KMS-11 (cell line): ENCODE data around the gene HLA-DQB1.
"Not testable (repeated sequence)": the region's sequence is repeated elsewhere in the genome, so short reads cannot be mapped to it uniquely, and the experiment has no call there.

Source experiments
- H2AFZ ChIP-seq: fragments of 200-600 bp; sonication (generic); 2 replicates; pipeline ENCODE4 v1.6.1; 2016; ENCODE audit warnings: antibody characterized with exemption, mixed run types, low read depth
- H3K27ac ChIP-seq: fragments of 200-600 bp; sonication (generic); 2 replicates; pipeline ENCODE4 v1.6.1; 2016; ENCODE audit warnings: mild to moderate bottlenecking, mixed run types
- H3K27me3 ChIP-seq: fragments of 200-600 bp; sonication (generic); 2 replicates; pipeline ENCODE4 v1.6.1; 2017; ENCODE audit warnings: mild to moderate bottlenecking, low read depth, mixed run types, moderate library complexity; ENCODE audit not compliant: insufficient read depth
- H3K36me3 ChIP-seq: fragments of 200-600 bp; sonication (generic); 2 replicates; pipeline ENCODE4 v1.6.1; 2017; ENCODE audit warnings: mild to moderate bottlenecking, mixed run types; ENCODE audit not compliant: insufficient read depth
- H3K4me1 ChIP-seq: fragments of 200-600 bp; sonication (generic); 2 replicates; pipeline ENCODE4 v1.6.1; 2016; ENCODE audit warnings: mild to moderate bottlenecking, low read depth, mixed run types; ENCODE audit not compliant: poor library complexity, severe bottlenecking
- H3K4me2 ChIP-seq: fragments of 200-600 bp; sonication (generic); 2 replicates; pipeline ENCODE4 v1.7.0; 2016; ENCODE audit warnings: mild to moderate bottlenecking, mixed run types
- H3K4me3 ChIP-seq: fragments of 200-600 bp; sonication (generic); IDR thresholded peaks from 2 replicates; pipeline ENCODE4 v1.6.1; 2017; ENCODE audit warnings: low read depth, low read length, mixed read lengths; ENCODE audit not compliant: insufficient read depth
- H3K79me2 ChIP-seq: fragments of 200-600 bp; sonication (generic); 2 replicates; pipeline ENCODE4 v1.6.1; 2016; ENCODE audit warnings: low read depth, mixed run types; ENCODE audit not compliant: insufficient read depth
- H3K9ac ChIP-seq: fragments of 200-600 bp; sonication (generic); 2 replicates; pipeline ENCODE4 v1.6.1; 2016; ENCODE audit warnings: mild to moderate bottlenecking, mixed run types
- H4K20me1 ChIP-seq: fragments of 200-600 bp; sonication (generic); 2 replicates; pipeline ENCODE4 v1.6.1; 2016; ENCODE audit warnings: mild to moderate bottlenecking, mixed run types; ENCODE audit not compliant: insufficient read depth
- TF ChIP-seq, protein P1 (sequence below): fragments of 200-600 bp; sonication (generic); conservative IDR thresholded peaks from 2 replicates; pipeline ENCODE4 v1.6.1; 2017; ENCODE audit warnings: low read depth, mild to moderate bottlenecking, antibody characterized with exemption, low read length, moderate library complexity, mixed read lengths

The HLA-DQB1 gene

GRCh38 chr6:32659856-32660595 lies 6.4 kb downstream of the HLA-DQB1 start:
- Histone ChIP-seq H3K27me3 (no peaks in the 10 kb centered on the region), H3K9ac (no peak overlapping the region), H4K20me1 (no peaks in the 10 kb centered on the region), H2AFZ (no peak overlapping the region), H3K4me1 (peaks cover 10% of the 10 kb centered on the region), H3K79me2 (no peaks in the 10 kb centered on the region), H3K4me2 (0 out of 2 replicates have a peak overlapping the region, but pooled peaks have one; percentile 39), H3K36me3 (no peaks in the 10 kb centered on the region), H3K4me3 (no peak overlapping the region), H3K27ac (no peak overlapping the region; the same call in 1 of the 2 replicates)
- TF ChIP-seq, protein P1, sequence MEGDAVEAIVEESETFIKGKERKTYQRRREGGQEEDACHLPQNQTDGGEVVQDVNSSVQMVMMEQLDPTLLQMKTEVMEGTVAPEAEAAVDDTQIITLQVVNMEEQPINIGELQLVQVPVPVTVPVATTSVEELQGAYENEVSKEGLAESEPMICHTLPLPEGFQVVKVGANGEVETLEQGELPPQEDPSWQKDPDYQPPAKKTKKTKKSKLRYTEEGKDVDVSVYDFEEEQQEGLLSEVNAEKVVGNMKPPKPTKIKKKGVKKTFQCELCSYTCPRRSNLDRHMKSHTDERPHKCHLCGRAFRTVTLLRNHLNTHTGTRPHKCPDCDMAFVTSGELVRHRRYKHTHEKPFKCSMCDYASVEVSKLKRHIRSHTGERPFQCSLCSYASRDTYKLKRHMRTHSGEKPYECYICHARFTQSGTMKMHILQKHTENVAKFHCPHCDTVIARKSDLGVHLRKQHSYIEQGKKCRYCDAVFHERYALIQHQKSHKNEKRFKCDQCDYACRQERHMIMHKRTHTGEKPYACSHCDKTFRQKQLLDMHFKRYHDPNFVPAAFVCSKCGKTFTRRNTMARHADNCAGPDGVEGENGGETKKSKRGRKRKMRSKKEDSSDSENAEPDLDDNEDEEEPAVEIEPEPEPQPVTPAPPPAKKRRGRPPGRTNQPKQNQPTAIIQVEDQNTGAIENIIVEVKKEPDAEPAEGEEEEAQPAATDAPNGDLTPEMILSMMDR = no peak

- no peak overlapping the region for H3K27ac ChIP-seq
- TF ChIP-seq, protein P1 = no peak
- peaks cover 10% of the 10 kb centered on the region for H3K4me1 ChIP-seq
- H3K36me3 ChIP-seq = no peaks in the 10 kb centered on the region
- H2AFZ ChIP-seq = no peak overlapping the region
- no peak overlapping the region for H3K9ac ChIP-seq
- no peaks in the 10 kb centered on the region for H4K20me1 ChIP-seq
- H3K27me3 ChIP-seq = no peaks in the 10 kb centered on the region
- H3K4me3 ChIP-seq = no peak overlapping the region
- no peaks in the 10 kb centered on the region for H3K79me2 ChIP-seq
- H3K4me2 ChIP-seq = no peak overlapping the region
These were observed 8.1 kb downstream of the HLA-DQB1 start for GRCh38 chr6:32658268-32658897.

DNA sequence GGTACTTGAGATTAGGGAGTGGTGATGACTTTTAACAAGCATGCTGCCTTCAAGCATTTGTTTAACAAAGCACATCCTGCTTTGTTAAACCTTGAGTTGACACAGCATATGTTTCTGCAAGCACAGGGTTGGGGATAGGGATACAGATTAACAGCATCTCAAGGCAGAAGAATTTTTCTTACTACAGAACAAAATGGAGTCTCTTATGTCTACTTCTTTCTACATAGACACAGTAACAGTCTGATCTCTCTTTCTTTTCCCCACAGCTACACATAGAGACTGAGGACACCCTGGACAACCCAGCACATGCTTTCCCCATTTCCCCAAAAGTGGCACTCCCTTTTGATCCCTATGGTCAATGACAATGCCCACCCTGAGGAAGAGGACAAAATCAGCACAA lies 8.6 kb downstream of the HLA-DQB1 start:
- H4K20me1 ChIP-seq, H3K4me1 ChIP-seq, H3K36me3 ChIP-seq, H3K27ac ChIP-seq, H2AFZ ChIP-seq, H3K4me2 ChIP-seq, H3K79me2 ChIP-seq, H3K27me3 ChIP-seq, H3K9ac ChIP-seq, H3K4me3 ChIP-seq: not testable (repeated sequence)

- H3K36me3 ChIP-seq, H2AFZ ChIP-seq, H3K4me1 ChIP-seq, H3K4me2 ChIP-seq, H4K20me1 ChIP-seq, H3K79me2 ChIP-seq, H3K27me3 ChIP-seq, H3K27ac ChIP-seq, H3K4me3 ChIP-seq, H3K9ac ChIP-seq: not testable (repeated sequence)
These were observed 9.1 kb downstream of the HLA-DQB1 start for GRCh38 chr6:32657329-32657728.

GRCh38 chr6:32655203-32655710 lies 11.2 kb downstream of the HLA-DQB1 start:
- no peak overlapping the region for H3K4me2 ChIP-seq
- no peaks in the 10 kb centered on the region for H3K27me3 ChIP-seq
- no peaks in the 10 kb centered on the region for H4K20me1 ChIP-seq
- TF ChIP-seq, protein P1 = no peak
- peaks cover 10% of the 10 kb centered on the region for H3K4me1 ChIP-seq
- H3K27ac ChIP-seq = no peak overlapping the region
- H2AFZ ChIP-seq = no peak overlapping the region
- no peak overlapping the region for H3K4me3 ChIP-seq
- H3K9ac ChIP-seq = no peak overlapping the region
- H3K36me3 ChIP-seq = no peaks in the 10 kb centered on the region
- no peaks in the 10 kb centered on the region for H3K79me2 ChIP-seq
